Measurements from ENCODE around the gene ANXA10. TPM values are rescaled to one million over a fixed set of nuclear protein-coding genes. Genes with fewer than 3 reads are reported as not detected.

Gene ANXA10
- total RNA-seq, 2 experiments from 2014 or later, result not detected

- no peaks in the 10 kb centered on the region for H3K79me2 ChIP-seq (ENCODE audit: insufficient read depth, low read depth, low read length)
- no peaks in the 10 kb centered on the region for H3K9me2 ChIP-seq (ENCODE audit: insufficient read depth, low read length)
- H3K36me3 ChIP-seq (ENCODE audit: insufficient read depth, low read length), result no peaks in the 10 kb centered on the region
- H3K27ac ChIP-seq (ENCODE audit: low read depth, low read length, poor library complexity, severe bottlenecking), result no peak overlapping the region
- H3K4me1 ChIP-seq (ENCODE audit: insufficient read depth, low read length, poor library complexity, severe bottlenecking), result no peaks in the 10 kb centered on the region
- H3K9me3 ChIP-seq (ENCODE audit: low read length), result no peaks in the 10 kb centered on the region
- no peak overlapping the region for H3K4me2 ChIP-seq (ENCODE audit: low read length)
- no peak overlapping the region for H3K4me3 ChIP-seq (ENCODE audit: low read depth, low read length, poor library complexity, severe bottlenecking)
- CTCF ChIA-PET (ENCODE audit: unreplicated experiment), result no interaction called here
- intact Hi-C loops (cut with micrococcal nuclease; ENCODE audit: unreplicated experiment), result no loop called here
- H2AFZ ChIP-seq (ENCODE audit: low read length), result no peak overlapping the region
- no peak for DNase-seq (ENCODE audit: low spot score)
- POLR2A ChIA-PET, result no interaction called here
- no peak for TF ChIP-seq EZH2phosphoT487 (IDR thresholded peaks at IDR 0.05; ENCODE audit: borderline replicate concordance, low read depth, low read length)
- TF ChIP-seq, protein P1, sequence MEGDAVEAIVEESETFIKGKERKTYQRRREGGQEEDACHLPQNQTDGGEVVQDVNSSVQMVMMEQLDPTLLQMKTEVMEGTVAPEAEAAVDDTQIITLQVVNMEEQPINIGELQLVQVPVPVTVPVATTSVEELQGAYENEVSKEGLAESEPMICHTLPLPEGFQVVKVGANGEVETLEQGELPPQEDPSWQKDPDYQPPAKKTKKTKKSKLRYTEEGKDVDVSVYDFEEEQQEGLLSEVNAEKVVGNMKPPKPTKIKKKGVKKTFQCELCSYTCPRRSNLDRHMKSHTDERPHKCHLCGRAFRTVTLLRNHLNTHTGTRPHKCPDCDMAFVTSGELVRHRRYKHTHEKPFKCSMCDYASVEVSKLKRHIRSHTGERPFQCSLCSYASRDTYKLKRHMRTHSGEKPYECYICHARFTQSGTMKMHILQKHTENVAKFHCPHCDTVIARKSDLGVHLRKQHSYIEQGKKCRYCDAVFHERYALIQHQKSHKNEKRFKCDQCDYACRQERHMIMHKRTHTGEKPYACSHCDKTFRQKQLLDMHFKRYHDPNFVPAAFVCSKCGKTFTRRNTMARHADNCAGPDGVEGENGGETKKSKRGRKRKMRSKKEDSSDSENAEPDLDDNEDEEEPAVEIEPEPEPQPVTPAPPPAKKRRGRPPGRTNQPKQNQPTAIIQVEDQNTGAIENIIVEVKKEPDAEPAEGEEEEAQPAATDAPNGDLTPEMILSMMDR (conservative IDR thresholded peaks at IDR 0.05; ENCODE audit: low read length), result no peak
- BruUV-seq (replicated peaks), result no TSS peak
- H4K20me1 ChIP-seq (ENCODE audit: insufficient read depth, low read length), result no peaks in the 10 kb centered on the region
These were observed 40.8 kb upstream of the ANXA10 start for GRCh38 chr4:168051526-168051925.

DNA sequence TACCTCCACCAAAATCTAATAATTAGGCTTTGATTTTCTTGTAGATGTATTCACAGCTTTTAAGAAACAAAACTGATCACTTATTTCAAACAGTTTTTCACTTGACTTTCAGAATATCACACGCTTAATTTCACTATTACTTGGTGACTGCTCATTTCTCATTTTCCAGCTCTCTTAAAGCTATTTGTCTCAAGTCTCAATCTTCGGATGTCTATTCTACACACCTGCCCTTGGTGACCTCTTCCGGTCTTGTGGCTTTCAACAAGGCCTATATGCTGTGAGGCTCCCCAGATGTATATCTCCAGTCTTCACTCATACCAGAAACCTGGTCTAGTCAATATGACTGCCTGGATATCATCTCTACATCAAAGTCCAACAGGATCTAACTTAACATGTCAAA, 34.9 kb upstream of the ANXA10 start:
- BruUV-seq (replicated peaks), result no TSS peak
- intact Hi-C loops (cut with micrococcal nuclease; ENCODE audit: unreplicated experiment), result no loop called here
- no peaks in the 10 kb centered on the region for H3K79me2 ChIP-seq (ENCODE audit: insufficient read depth, low read depth, low read length)
- no peaks in the 10 kb centered on the region for H3K36me3 ChIP-seq (ENCODE audit: insufficient read depth, low read length)
- ChIA-PET CTCF (ENCODE audit: unreplicated experiment) (no interaction called here), POLR2A (no interaction called here)
- no peak overlapping the region for H3K4me3 ChIP-seq (ENCODE audit: low read depth, low read length, poor library complexity, severe bottlenecking)
- no peak overlapping the region for H2AFZ ChIP-seq (ENCODE audit: low read length)
- TF ChIP-seq EZH2phosphoT487 (IDR thresholded peaks at IDR 0.05; ENCODE audit: borderline replicate concordance, low read depth, low read length), result no peak
- TF ChIP-seq, protein P1 (conservative IDR thresholded peaks at IDR 0.05; ENCODE audit: low read length), result no peak
- H3K9me2 ChIP-seq (ENCODE audit: insufficient read depth, low read length), result no peaks in the 10 kb centered on the region
- DNase-seq (ENCODE audit: low spot score), result no peak
- no peak overlapping the region for H3K4me2 ChIP-seq (ENCODE audit: low read length)
- H4K20me1 ChIP-seq (ENCODE audit: insufficient read depth, low read length), result no peaks in the 10 kb centered on the region
- no peaks in the 10 kb centered on the region for H3K9me3 ChIP-seq (ENCODE audit: low read length)
- H3K4me1 ChIP-seq (ENCODE audit: insufficient read depth, low read length, poor library complexity, severe bottlenecking), result no peaks in the 10 kb centered on the region
- H3K27ac ChIP-seq (ENCODE audit: low read depth, low read length, poor library complexity, severe bottlenecking), result no peak overlapping the region

DNA sequence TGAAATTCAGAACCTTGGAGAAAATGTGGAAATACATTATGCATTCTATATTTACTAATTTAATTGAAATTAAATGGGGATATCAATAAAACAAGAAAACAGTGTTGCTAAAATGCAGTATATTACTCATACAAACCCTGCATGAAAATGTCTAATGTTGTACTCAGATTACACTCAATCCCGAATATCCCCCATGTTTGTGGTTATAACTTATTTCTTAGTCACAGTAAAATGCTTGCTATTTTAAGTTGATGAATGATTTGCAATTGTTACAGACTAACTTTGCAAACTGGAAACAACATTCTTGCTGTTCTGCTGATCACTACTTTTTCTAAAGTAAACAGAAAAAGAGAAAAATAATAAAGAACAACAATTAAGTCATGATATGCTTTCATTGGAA, 33.1 kb upstream of the ANXA10 start:
- H3K9me2 ChIP-seq (ENCODE audit: insufficient read depth, low read length), result no peaks in the 10 kb centered on the region
- TF ChIP-seq, protein P1 (conservative IDR thresholded peaks at IDR 0.05; ENCODE audit: low read length), result no peak
- TF ChIP-seq EZH2phosphoT487 (IDR thresholded peaks at IDR 0.05; ENCODE audit: borderline replicate concordance, low read depth, low read length), result no peak
- no peaks in the 10 kb centered on the region for H3K36me3 ChIP-seq (ENCODE audit: insufficient read depth, low read length)
- no peak overlapping the region for H3K27ac ChIP-seq (ENCODE audit: low read depth, low read length, poor library complexity, severe bottlenecking)
- no peaks in the 10 kb centered on the region for H3K9me3 ChIP-seq (ENCODE audit: low read length)
- POLR2A ChIA-PET, result no interaction called here
- no peak overlapping the region for H3K4me2 ChIP-seq (ENCODE audit: low read length)
- no peaks in the 10 kb centered on the region for H3K4me1 ChIP-seq (ENCODE audit: insufficient read depth, low read length, poor library complexity, severe bottlenecking)
- BruUV-seq (replicated peaks), result no TSS peak
- intact Hi-C loops (cut with micrococcal nuclease; ENCODE audit: unreplicated experiment), result no loop called here
- no peaks in the 10 kb centered on the region for H4K20me1 ChIP-seq (ENCODE audit: insufficient read depth, low read length)
- no peak overlapping the region for H2AFZ ChIP-seq (ENCODE audit: low read length)
- H3K79me2 ChIP-seq (ENCODE audit: insufficient read depth, low read depth, low read length), result no peaks in the 10 kb centered on the region
- DNase-seq (ENCODE audit: low spot score), result no peak
- CTCF ChIA-PET (ENCODE audit: unreplicated experiment), result no interaction called here
- no peak overlapping the region for H3K4me3 ChIP-seq (ENCODE audit: low read depth, low read length, poor library complexity, severe bottlenecking)

Data from OCI-LY7 (cell line).